Astrocyte of the cerebellum (primary cell): ENCODE data around the gene SIGLEC8.
"Not testable (repeated sequence)": the region's sequence is repeated elsewhere in the genome, so short reads cannot be mapped to it uniquely, and the experiment has no call there.

ENCODE experiments used
- DNase-seq: peaks from one replicate; pipeline ENCODE4 v3.0.0-alpha.2; 2011; ENCODE audit warnings: low read depth
- H3K4me3 ChIP-seq: 2 replicates; pipeline ENCODE4 v1.5.1; 2011; ENCODE audit warnings: mild to moderate bottlenecking, low read depth, low read length, moderate library complexity
- in situ Hi-C: cut with HindIII; loops from 2 replicates; pipeline ENCODE4 v1.10.0; 2017; ENCODE audit warnings: low sequenced_read_pairs
- TF ChIP-seq, protein P1 (sequence below): IDR thresholded peaks from 2 replicates; pipeline ENCODE4 v1.5.1; 2012; ENCODE audit warnings: low read length, low read depth, moderate library complexity, mild to moderate bottlenecking; ENCODE audit errors: missing control alignments

SIGLEC8 gene

DNA sequence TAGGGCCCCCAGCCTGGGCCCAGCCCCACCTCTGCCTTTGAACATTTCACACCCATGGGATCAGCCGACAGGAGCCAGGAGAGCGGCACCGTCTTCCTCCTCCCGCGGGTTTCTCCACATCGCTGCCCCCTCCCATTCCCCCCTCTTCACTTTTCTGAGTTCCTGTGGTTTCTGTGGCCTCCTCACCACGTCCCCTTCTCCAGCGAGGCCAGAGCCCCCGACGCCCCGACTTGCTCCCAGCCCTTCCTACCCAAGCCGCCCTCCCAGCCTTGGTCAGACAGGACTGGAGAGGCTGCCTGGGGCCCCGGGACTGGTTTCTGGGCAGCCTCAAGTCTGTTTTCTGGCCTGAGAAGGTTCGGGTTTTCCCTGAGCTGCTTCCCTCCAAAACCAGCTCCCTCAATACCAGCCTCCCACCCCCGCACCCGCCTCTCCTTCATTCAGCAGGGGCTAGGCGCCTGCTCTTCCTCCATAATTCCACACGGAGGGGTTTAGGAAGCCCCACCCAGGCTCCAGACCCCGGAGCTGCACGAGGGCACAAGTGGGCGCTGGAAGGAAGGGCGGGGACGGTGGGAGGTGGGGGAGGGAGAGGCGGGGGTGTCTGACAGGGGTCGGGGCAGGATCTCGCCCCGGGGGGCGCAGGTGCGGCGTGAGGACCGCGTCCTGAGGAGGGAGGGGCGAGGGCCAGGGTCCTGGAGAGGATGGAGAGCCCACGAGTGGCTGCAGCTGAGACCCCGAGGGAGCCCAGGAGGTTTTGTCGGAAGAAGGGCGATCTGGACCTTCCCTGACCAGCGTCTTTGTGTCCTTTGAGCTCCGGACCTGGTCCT lies 36.8 kb downstream of the SIGLEC8 start:
- no peak overlapping the region for H3K4me3 ChIP-seq
- TF ChIP-seq, protein P1, sequence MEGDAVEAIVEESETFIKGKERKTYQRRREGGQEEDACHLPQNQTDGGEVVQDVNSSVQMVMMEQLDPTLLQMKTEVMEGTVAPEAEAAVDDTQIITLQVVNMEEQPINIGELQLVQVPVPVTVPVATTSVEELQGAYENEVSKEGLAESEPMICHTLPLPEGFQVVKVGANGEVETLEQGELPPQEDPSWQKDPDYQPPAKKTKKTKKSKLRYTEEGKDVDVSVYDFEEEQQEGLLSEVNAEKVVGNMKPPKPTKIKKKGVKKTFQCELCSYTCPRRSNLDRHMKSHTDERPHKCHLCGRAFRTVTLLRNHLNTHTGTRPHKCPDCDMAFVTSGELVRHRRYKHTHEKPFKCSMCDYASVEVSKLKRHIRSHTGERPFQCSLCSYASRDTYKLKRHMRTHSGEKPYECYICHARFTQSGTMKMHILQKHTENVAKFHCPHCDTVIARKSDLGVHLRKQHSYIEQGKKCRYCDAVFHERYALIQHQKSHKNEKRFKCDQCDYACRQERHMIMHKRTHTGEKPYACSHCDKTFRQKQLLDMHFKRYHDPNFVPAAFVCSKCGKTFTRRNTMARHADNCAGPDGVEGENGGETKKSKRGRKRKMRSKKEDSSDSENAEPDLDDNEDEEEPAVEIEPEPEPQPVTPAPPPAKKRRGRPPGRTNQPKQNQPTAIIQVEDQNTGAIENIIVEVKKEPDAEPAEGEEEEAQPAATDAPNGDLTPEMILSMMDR = no peak
- no peak for DNase-seq
- in situ Hi-C loops = no loop called here

DNA sequence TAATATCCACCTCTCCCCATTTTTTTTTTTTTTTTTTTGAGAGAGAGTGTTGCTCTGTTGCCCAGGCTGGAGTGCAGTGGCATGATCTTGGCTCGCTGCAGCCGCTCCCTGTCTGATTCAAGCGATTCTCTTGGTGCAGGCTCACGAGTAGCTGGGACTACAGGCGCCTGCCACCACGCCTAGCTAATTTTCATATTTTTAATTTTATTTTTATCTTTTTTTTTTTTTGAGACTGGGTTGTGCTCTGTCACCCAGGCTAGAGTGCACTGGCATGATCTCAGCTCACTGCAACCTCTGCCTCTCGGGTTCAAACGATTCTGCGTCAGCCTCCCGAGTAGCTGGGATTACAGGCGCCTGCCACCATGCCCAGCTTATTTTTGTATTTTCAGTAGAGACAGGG lies 37.7 kb downstream of the SIGLEC8 start:
- H3K4me3 ChIP-seq, in situ Hi-C loops, DNase-seq: not testable (repeated sequence)

DNA sequence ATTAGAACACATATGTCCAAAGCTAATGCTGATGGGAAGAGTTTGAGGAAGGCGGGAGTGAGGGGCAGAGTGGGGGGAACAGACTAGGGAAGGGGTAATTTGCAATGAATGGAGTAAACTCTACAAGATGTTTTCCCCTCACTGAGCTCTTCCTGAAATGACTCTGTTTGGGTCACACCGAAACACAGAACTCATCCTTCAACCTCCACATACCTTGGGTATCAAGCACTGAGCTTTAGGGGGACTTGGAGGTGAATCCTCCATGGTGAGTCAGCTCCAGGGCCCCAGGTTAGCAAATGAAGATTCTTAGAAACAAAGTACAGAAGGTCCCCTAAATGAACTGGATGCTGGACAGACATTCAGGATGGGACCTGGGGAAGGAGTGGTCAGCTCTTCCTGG lies 39.5 kb downstream of the SIGLEC8 start:
- TF ChIP-seq, protein P1 = no peak
- no peak overlapping the region for H3K4me3 ChIP-seq
- no peak for DNase-seq
- in situ Hi-C loops = no loop called here

DNA sequence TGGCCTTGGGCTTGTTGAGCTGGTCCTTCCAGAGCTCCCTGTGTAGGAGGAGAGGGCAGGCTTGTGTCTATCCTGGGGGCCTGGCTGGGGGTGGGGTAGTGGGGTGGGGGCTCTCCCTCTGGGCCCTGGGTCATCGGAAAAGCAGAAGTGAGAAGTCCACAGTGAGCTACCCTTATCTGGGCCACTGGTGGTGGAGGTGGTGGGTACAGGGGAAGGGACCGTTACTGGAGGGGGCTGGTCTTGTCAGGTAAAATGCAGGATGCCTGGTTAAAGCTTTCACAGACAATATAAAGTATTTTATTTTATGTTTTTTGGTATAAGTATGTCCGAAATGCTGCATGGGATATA lies 40.5 kb downstream of the SIGLEC8 start:
- TF ChIP-seq, protein P1 = no peak
- in situ Hi-C loops = no loop called here
- no peak overlapping the region for H3K4me3 ChIP-seq
- DNase-seq = no peak

DNA sequence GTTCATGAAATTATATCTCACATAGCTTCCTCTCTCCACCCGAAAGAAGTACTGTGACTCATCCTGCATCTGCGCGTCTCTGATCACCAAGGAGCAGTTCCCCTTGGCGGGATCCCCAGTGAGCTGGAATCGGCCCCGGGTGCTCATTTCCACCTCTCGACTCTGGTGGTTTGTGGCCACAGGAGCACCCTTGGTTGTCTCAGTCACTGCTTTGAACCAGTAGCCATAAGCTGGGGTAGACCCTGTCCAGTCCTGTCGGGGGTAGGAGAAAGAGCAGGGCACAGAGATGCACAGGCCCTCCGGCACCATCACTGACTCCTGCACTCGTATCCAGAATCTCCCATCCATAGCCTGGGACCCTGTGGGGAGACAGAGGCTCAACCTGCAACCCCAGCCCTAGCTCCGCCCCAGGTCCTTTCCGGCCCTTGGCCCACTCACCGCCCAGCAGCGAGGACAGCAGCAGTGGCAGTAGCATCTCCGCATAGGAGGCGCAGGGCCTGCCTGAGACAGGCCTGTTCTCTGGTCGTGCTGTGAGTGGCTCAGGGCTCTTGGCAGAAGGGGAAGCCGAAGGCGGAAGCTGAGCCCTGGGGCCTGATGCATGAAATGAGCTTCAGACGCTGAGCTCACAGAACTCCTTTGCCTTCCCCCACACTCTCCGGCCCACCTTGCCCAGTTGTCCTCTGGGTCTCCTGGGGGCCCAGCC lies 41.0 kb downstream of the SIGLEC8 start, which contains the start of gene SIGLEC10:
Gene SIGLEC10 (minus strand): TSS at position 536 of the 703 bp plus-strand sequence. CDS start 61 bp downstream, at position 475.
- TF ChIP-seq, protein P1 = no peak
- DNase-seq = no peak
- in situ Hi-C loops = no loop called here
- H3K4me3 ChIP-seq = no peak within 1 kb of the TSS

DNA sequence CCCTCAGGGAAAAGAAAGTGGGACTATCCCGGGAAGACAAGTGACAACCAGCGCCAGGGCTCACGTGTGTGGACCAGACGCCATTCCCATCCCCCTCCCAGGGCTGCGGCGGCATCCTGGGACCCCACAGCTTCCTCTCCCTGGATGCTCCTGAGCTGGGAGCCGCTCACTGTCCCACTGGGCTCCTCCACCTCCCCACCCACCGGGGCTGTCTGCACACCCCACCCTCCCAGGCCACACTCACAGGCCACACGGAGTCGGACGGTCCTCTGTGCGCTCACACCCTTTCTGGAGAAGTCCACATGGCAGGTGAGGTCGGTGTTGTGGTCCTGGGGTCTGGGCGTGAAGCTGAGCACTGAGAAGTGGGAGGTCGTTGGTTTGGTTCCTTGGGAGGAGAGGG lies 41.8 kb downstream of the SIGLEC8 start:
- DNase-seq, in situ Hi-C loops, H3K4me3 ChIP-seq: not testable (repeated sequence)

DNA sequence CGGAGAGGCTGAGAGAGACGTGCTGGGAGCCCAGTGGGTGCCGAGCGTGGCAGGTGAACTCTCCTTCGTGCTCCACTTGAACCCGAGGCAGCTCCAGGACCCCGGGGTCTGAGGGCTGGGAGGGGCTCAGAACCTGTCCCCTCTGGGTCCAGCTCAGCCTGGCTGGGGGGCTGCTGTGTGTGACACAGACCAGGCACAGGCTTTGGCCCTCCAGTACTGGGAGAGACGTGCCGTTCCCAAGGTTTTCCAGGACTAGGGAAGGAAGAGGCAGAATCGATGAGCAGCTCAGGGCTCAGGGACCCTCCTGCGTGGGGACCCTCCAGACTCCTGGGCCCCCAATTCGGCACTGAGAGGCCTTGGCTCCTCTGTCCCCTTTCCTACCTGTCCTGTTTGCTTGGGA lies 43.1 kb downstream of the SIGLEC8 start:
- DNase-seq = no peak
- in situ Hi-C loops = no loop called here
- TF ChIP-seq, protein P1 = no peak
- no peak overlapping the region for H3K4me3 ChIP-seq
